GM19351 (cell line): Measurements from ENCODE around the gene SLC36A1.
A peak's percentile ranks its signal among the peaks of the same experiment; 100 is the strongest.
"Not testable (repeated sequence)": the region's sequence is repeated elsewhere in the genome, so short reads cannot be mapped to it uniquely, and the experiment has no call there.

Experiments used
- ATAC-seq: cut with Tn5 transposase; IDR thresholded peaks from one replicate; pipeline ENCODE4 v1.9.1; 2021; ENCODE audit warnings: mild to moderate bottlenecking, moderate library complexity; ENCODE audit not compliant: unreplicated experiment

SLC36A1 gene

DNA sequence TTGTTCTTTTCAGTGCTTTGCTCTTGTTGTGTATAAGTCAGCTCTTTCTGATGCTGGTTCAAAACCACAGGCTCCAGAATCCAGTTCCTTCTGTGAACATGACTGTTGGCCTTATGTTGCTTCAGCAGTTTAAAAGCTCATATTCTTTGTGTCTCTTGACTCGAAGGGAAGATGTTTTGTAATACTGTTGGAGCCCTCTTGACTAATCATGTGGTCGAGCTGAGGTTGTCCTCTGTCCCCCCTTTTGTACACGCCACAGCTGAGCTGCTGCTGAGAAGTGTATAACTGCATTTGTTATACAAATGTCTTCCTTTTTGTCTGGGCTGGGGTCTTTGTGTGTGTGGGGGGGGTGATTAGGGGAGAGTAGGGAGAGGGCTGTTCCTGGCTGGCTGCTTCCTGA lies 35.8 kb downstream of the SLC36A1 start:
- ATAC-seq, result no peak

DNA sequence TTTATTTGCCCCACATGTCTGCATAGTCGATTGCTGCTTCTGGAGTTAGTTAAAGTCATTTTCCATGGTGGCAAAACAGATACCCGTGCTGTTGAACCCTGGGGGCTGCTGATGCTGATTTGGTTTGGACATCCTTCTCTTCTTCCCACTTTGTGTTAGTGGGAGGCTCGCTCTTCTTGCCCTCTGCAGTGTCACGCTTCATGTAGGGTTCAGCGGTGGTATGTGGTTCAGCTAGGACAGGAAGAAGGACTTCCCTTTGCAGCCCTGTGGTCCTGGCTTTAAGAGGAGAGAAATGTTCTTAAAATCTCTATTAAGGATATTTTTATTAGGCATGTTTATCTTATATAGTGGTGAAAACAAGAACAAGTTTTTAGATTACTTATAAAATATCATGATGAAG lies 36.2 kb downstream of the SLC36A1 start:
- no peak for ATAC-seq

DNA sequence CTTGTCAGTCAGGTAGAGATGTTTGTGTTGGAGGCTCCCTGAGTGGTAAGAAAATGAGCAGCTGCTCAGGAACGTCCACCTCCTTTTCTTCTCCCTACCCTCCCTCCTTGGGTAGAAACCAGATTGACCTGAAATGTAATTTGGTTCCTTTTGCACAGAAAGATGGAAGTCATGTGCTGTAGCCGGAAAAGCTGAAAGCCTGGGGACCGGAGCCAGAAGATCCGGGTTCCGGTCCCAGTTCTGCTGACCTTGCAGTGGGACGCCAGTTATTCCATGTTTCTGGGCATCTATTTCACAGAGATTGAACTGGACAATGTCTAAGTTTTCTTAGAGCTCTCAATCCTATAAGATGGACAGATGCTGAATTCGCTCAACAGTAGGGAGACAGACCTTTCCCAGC lies 40.1 kb downstream of the SLC36A1 start:
- ATAC-seq, result no peak

DNA sequence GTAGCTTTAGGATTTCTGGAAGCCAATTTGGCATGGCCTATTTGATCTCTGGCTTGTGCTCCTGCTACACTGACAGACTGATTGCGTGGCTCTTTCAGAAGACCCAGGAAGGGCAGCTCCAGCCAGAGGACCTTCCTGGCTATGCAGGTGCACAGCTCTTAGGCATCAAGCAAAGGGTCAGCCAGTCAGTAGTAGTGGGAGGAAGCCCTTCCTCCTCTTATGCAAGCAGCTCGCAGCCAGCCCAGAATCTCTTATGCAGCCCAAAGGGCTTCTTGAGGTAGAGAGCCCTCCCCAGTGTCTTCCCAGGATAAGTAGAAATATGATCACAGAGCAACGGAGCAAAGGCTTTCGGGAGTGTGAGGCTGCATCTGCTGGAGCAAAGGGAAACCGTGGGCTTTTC lies 43.2 kb downstream of the SLC36A1 start:
- no peak for ATAC-seq

DNA sequence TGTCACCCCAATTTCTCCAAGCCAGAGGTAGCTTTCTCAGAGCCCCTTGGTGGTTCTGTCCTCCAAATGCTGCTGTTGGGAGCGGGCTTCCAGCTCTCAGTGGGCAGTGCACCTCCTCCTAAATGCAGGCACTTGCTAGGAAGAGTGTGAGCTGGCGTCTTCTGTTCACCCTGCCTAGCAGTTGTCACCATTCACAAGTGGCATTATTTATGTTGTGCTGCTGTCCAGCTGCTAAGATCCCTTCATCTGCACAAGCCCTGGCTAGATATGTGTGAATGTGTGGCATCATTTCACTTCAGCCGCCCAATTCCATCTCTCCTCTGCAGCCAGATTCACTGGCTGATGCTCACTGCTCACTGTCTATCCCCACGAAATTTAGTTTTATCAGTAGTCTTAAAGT lies 43.7 kb downstream of the SLC36A1 start:
- ATAC-seq, result no peak

DNA sequence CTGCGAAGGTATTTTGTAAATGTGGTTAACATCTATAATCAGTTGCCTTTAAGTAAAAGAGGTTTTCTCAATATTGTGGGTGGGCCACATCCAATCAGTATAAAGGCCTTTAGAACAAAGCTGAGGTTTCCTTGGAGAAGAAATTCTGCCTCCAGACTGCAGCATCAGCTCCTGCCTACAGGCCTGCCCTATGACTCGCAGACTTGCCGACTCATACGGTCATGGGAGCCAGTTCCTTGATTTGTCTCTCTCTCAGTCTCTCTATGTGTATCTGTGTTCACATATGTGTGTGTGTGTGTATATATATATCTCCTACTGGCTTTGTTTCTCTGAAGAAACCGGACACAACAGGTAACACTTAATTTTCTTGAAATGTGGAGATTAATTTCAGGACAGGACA lies 45.3 kb downstream of the SLC36A1 start:
- ATAC-seq, result no peak

DNA sequence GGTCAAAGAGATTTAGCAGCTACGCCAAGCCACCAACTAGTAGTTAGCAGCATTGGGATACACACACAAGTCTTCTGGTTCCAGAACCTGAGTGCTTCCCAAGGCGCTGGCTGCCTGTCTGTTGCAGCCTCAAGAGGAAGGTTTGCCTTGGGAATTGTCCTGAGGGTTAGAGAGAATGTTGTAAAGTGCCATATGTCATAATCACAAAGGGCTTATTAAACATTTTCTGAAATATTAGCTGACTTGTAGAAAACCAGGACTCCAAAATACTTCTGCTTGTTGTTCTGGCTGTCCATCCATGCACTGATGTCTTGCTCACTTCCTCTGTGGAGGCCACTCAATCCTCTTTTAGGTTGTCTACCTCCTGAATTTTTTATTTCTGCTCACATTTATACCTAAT lies 46.3 kb downstream of the SLC36A1 start:
- no peak for ATAC-seq

DNA sequence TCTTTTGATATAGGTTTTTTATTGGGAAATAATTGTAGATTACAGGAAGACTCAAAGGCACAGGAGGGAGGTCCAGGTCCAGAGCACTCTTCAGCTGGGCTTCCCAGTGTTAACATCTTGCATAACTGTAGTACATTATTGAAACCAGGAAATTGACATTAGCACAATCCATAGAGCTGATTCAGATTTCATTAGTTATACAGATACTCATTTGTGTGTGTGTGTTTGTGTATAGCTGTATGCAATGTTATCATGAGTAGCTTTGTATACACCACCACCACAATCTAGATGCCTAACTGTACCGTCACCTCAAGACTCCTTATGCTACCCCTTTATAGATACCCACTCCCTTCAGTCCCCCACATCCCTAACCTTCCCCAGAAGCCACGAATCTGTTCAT lies 47.9 kb downstream of the SLC36A1 start:
- no peak for ATAC-seq

DNA sequence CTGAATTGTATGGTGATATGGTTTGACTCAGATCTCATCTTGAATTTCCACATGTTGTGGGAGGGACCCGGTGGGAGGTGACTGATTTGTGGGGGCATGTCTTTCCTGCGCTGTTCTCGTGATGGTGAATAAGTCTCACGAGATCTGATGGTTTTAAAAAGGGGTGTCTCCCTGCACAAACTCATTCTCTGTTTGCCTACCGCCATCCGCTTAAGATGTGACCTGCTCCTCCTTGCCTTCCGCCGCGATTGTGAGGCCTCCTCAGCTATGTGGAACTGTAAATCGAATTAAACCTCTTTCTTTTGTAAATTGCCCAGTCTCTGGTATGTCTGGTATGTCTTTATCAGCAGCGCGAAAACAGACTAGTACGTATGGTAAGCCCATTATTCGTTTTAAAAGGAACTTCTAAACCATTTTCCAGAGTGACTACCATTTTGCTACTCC lies 48.7 kb downstream of the SLC36A1 start:
- no peak for ATAC-seq

DNA sequence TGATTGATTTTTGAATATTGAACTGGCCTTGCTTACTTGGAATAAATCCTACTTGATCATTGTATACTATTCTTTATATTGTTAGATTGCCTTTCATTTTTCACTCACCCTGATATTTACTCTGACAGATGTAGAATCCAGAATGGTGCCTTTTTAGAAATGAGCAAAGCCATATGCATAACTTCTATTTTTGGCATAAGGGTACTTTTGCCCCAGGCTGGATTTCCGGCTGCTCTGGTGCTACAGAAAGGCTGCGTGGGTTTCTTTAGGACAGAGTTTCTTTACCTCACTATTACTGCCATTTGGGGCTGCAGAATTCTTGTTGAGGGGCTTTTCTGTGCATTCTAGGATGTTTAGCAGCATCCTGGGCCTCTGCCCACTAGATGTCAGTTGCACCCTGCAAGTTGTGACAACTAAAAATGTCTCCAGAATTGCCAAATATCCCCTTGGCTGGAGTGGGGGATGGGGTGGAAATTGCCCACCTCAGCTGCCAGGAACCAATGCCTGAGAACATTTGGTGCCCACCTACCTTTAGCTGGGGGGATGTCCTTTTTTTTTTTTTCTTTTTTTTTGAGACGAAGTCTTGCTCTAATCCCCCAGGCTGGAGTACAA lies 50.1 kb downstream of the SLC36A1 start:
- ATAC-seq, result no peak

DNA sequence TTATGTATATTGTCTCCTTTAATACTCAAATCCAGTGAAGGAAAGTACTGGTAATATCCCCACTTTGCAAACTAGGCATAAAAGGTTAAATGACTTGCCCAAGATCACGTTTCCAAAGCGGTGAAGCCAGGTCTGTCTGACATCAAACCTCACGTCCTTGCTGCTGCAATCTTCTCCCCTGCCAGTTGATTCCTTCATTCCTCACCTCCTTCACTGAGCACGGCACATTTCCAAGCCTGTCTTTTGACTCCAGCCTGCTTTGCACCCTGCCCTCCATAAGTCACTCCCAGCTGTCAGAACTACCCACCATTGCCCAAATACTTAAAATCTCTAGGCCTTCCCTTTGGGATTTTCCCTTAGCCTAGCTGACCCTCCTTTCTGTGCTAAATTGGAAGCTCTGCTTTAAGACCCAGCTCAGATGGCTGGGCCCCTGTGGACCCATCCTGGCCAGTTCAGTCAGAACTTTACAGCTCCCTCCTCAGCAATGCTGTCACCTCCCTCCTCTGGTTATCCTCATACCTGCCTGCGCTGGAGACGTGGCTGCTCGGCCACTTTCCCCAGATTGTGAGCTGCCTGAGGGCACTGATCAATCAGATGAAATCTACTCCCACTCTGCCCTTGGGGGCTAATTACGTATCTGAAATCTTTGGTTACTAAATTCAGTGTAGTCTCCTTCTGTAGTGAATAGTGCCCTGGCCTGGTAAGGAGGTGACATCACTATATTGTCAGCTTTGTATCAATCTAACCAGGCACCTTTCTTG lies 51.2 kb downstream of the SLC36A1 start:
- no peak for ATAC-seq

DNA sequence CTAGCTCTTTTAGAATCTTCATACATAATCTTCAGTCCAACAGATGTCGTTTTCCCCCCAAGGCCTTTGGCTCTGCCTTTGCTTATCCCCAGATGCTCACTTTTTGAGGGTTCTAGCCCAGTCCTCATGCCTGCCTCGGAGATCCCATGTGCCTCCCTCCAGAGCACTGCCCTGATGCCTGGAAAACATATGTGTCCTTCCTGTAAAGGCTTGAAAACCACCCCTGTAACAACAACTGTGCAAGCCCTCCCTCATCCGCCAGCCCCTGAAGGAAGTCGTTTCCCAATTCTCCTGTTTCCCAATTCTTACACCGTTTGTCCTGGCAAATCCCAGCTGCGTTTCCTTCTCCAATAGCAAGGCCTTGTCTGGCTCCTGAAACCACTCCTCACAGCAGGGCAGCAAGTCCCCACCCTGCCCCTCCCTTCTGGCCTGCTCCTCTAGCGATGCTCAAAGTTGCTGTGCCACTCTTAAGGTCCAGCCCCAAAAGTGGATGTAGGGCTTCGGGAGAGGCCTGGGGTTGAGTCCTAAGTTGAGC lies 52.2 kb downstream of the SLC36A1 start:
- no peak for ATAC-seq

DNA sequence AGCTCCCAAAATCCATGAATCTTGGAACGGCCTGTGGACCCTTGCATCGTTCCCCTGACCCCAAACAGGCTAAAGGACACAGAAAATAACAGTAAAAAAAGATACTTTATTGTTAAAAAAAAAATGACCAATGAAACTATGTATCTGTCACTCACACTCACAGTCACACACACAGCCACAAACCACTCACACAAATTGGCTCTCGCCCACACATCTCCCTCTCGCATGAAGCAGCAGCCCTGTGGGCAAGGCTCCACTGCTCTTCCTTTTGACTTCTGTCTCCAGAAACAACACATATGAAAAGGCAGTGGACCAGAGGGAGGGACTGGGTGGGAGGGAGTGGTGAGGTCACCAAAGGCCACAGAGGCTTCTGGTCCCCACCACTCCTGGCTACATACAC lies 56.6 kb downstream of the SLC36A1 start:
- peak; percentile 67 for ATAC-seq

DNA sequence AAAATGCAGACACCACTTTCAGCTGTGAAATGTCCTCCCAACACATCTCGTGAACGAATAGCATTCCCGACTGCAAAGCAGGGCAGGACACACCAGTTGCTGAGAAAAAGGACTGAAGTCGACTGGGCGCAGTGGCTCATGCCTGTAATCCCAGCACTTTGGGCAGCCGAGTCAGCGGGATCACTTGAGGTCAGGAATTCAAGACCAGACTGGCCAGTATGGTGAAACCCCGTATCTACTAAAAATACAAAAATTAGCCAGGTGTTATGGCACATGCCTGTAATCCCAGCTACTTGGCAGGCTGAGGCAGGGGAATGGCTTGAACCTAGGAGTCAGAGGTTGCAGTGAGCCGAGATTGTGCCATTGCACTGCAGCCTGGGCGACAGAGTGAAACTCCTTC lies 60.9 kb downstream of the SLC36A1 start:
- not testable (repeated sequence) for ATAC-seq

DNA sequence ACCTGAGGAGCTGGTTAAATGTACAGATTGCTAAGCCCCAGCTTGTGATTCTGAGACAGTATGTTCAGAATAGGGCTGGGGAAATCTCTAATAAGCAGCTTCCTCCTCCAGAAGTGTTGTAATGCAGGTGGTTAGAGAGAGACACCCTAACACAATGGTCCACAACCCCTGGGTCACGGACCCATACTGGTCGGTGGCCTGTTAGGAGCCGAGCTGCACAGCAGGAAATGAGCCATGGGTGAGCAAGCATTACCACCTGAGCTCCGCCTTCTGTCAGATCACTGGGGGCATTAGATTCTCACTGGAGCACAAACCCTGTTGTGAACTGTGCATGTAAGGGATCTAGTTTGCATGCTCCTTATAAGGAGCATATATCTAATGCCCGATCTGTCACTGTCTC lies 61.8 kb downstream of the SLC36A1 start:
- ATAC-seq, result no peak

DNA sequence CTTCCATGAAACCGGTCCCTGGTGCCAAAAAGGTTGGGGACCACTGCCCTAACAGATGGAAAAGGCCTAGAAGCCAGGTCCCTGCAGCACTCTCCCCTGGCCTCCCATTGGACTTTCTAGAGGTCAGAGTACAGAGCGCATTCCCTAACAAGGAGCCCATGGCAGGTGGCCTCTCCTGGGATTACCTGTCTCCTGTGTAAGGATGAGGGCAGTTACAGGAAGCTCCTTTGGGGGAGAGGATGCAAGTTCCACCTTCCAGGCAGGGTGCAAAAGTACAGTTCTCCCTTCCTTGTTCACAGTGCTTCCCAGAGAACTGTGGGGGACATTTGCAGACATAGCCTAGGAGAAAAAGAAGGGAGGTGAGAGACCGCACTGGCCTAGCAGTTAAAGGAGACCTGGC lies 62.4 kb downstream of the SLC36A1 start:
- ATAC-seq, result no peak

DNA sequence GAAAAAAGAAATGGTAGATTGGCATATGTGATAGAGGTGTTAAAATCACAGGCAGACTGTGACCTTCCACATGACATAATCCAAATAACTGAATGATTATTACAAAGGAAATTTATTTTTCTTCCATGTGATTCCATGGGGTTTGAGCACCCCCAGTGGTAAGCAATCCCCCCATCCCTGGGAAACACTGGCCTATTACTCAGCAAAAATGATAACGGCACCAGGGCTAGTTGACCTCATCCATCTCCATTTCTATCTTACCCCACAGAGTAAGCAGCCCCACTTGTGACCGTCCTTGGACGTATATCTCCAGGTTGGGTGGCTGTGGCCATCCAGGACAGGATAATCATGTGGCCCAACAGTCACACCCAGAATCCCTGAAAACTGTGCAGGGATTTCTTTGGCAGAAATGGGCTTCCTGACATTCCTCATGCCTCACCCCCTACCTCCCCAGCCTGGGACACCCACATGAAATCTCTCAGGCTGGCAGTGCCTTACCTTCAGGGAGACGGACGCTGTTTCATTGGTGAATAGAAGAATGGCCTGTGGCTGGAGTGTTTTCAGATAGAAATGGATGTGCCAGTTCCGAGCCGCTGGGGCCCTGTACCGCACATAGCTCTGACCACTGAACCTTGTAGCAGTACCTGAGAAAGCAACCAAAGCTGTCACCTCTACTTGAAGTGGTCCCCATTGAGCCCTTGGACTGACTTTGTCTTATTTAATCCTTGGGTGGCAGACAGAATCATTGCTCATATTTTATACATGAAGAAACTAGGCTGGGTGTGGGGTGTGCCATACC lies 69.9 kb downstream of the SLC36A1 start:
- no peak for ATAC-seq

DNA sequence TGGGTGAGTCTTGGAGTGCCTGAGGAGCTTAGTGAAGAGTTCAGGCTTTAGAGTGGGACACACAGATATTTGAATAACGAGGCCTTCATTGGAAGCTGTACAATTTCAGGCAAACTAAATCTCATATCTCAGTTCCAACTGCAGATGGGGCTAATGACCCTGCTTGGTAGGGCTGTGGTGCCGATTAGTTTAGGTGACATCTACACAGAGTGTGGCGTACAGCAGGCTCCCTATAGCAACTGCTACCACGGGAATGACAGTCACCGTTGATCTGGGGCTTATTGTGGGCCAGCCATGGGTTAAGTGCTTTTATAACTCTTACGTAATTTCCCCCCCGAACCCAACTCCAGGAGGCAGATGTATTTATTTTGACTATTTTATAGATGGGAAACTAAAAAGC lies 72.9 kb downstream of the SLC36A1 start:
- no peak for ATAC-seq

DNA sequence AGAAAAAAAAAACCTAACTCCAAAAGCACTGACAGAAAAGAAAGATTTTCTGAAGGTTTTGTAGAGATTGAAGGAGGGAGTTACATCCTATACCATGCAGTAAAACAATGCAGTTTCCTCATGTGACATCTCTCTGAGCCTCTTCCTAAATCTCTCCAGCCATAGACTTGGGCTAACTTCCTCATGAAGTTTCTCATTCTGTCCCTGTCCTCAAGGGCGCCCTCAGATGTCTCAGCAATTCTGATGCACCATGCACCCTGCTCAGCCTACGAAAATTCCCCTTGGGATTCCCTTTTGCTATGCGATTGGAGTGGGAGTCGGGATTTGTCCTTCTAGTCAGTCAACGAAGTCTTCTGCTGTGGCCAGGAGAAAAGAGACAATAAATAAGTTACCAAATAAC lies 74.8 kb downstream of the SLC36A1 start:
- ATAC-seq, result no peak

DNA sequence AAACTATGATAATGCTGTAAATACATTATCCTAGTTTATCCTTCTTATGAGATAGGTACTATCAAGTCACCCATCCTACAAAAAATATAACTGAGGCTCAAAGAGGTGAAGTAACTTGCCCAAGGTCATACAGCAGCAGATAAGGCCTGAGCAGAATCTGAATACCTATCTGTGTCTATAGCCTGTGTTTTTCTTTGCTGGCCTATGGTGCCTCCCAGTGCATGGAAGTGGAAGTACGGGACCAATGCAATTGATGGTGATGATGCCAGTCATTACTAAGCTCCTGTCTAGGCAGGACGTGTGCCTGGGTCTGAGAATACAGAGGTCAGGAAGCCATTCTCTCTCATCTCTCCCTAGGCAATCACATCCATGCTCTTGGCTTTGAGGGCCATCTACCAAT lies 75.9 kb downstream of the SLC36A1 start:
- ATAC-seq, result peak; percentile 93

DNA sequence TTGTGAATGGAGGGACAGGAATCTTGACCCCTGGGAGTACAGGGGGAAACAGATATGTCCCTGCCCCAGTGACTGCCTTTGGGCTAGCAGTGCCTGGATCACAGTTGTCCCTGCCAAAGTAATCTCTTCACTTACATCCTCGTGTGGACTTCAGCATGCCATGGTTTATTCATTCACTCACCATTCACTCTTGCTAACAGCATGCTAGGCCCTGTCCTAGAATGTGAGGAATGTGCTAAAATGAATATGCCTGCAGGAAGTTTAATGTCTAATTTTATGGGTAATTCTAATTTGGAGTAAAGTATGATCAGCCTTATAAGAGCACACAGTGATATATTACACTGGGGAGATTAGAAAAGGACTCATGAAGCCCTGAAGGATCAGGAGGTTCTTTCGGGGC lies 80.8 kb downstream of the SLC36A1 start:
- no peak for ATAC-seq

DNA sequence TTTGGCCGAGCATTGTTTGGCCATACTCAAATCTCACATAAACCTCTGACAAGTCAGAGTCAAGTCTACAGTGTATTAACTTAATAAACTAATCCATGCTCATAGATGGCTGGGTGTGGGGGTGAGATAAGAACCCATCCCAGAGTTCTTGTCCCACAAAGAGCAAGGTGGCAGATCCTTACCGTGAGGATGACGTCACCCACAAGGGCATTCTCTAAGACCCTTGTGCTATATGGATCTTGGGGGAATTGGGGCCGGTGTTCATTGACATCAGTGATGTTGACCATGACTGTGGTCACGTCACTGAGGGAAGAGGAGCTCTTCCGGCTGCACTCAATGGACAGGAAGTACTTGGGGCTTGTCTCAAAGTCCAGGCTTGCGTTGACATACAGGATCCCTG lies 81.6 kb downstream of the SLC36A1 start:
- ATAC-seq, result no peak
